HG03457 (cell line): Measurements from ENCODE around the gene SPEM2.
"Not testable (repeated sequence)": the region's sequence is repeated elsewhere in the genome, so short reads cannot be mapped to it uniquely, and the experiment has no call there.

Source experiments
- ATAC-seq: cut with Tn5 transposase; IDR thresholded peaks from one replicate; pipeline ENCODE4 v1.9.1; 2021; ENCODE audit warnings: moderate number of reproducible peaks; ENCODE audit not compliant: unreplicated experiment

SPEM2 gene

GRCh38 chr17:7468804-7469389 lies 43.5 kb downstream of the SPEM2 start:
- no peak for ATAC-seq

- ATAC-seq, result not testable (repeated sequence)
Measured at GRCh38 chr17:7469843-7470242, 44.4 kb downstream of the SPEM2 start.

- not testable (repeated sequence) for ATAC-seq
Measured at GRCh38 chr17:7470457-7470973, 45.1 kb downstream of the SPEM2 start.

- no peak for ATAC-seq
Measured at GRCh38 chr17:7471729-7472128, 46.3 kb downstream of the SPEM2 start.

GRCh38 chr17:7474767-7475166 lies 49.4 kb downstream of the SPEM2 start:
- ATAC-seq, result not testable (repeated sequence)

- ATAC-seq, result no peak
Measured at GRCh38 chr17:7475764-7476422, 50.5 kb downstream of the SPEM2 start.

GRCh38 chr17:7476494-7476893 lies 51.1 kb downstream of the SPEM2 start:
- no peak for ATAC-seq

- ATAC-seq, result no peak
Measured at GRCh38 chr17:7476951-7477350, 51.5 kb downstream of the SPEM2 start.
